Measurements from ENCODE around the gene PRAMEF17.
"Not testable (repeated sequence)": the region's sequence is repeated elsewhere in the genome, so short reads cannot be mapped to it uniquely, and the experiment has no call there.

Gene PRAMEF17

DNA sequence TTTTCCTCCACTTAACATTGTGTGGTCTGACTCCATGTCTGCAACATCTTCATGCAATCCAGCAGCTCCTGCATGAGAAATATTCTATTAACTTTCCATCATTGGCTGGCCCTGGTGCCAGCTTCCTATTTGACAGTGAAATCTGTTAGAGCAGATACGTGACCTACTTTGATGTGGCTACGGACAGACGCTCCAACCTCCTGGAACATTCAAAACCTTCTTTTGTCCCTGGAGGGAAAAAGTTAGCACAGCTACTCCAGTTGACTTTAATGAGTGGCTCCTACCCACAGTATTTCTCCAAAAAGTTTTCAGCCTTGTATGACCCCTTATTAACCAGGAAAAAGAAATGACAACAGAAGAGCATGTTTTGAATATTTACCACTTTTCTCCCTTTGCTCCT is 42.8 kb downstream of the PRAMEF17 start (continued):
- TF ChIP-seq, protein P1, sequence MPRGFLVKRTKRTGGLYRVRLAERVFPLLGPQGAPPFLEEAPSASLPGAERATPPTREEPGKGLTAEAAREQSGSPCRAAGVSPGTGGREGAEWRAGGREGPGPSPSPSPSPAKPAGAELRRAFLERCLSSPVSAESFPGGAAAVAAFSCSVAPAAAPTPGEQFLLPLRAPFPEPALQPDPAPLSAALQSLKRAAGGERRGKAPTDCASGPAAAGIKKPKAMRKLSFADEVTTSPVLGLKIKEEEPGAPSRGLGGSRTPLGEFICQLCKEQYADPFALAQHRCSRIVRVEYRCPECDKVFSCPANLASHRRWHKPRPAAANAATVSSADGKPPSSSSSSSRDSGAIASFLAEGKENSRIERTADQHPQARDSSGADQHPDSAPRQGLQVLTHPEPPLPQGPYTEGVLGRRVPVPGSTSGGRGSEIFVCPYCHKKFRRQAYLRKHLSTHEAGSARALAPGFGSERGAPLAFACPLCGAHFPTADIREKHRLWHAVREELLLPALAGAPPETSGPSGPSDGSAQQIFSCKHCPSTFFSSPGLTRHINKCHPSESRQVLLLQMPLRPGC (tag by site-specific recombination; IDR thresholded peaks at IDR 0.05) = no peak
- no peak for TF ChIP-seq ZNF624 (tag by site-specific recombination; IDR thresholded peaks at IDR 0.05)
- no peak for TF ChIP-seq MEIS1 (CRISPR knock-in tag; IDR thresholded peaks at IDR 0.05; ENCODE audit: borderline replicate concordance)

DNA sequence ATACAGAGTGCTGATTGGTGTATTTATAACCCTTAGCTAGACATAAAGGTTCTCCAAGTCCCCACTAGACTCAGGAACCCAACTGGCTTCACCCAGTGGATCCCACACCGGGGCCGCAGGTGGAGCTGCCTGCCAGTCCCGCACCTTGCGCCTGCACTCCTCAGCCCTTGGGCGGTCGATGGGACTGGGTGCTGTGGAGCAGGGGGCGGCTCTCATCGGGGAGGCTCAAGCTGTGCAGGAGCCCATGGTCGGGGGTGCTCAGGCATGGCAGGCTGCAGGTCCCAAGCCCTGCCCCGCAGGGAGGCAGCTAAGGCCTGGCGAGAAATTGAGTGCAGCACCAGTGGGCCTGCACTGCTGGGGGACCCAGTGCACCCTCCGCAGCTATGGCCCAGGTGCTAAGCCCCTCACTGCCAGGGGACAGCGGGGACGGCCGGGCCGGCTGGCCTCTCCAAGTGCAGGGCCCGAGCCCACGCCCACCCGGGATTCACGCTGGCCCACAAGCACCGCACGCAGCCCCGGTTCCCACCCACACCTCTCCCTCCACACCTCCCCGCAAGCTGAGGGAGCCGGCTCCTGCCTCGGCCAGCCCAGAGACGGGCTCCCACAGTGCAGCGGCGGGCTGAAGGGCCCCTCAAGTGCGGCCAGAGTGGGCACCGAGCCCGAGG is 44.4 kb downstream of the PRAMEF17 start:
- H3K4me1 ChIP-seq (ENCODE audit: control insufficient read depth, insufficient read depth, low read length); H3K36me3 ChIP-seq (ENCODE audit: control insufficient read depth in 2 of 2, insufficient read depth in 1 of 2, low read length in 2 of 2); H3K4me3 ChIP-seq (ENCODE audit: low read depth, low read length); H3K27ac ChIP-seq (ENCODE audit: extremely low read depth, low read depth, low read length); H3K9me3 ChIP-seq (ENCODE audit: control insufficient read depth, insufficient read depth, low read depth, low read length); POLR2A ChIA-PET: not testable (repeated sequence)
- CTCF ChIA-PET = interaction anchor here (0.9 kb wide), 1 partner anchor 33 kb away, joined by 3 read pairs; no protein-coding TSS in a partner anchor

DNA sequence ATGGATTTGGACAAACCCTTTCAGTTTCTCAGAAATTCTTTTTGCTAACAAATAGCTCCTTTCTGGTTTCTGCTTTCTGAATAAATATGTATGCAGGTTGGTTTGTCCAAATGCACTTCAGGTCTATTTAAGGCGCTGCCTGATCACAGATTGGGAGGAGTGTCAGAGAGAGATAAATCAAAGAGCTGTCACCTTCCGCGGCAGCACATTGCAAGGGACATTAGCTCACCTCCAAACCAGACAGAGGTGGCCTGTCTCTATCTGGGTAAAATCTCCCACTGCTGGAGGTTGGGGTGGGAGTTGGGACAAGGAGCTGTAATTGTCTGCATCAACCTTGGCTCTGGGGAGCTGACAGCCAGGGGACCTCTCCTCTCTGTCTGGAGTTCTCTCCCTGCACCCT is 46.0 kb downstream of the PRAMEF17 start:
- POLR2A ChIA-PET = interaction anchor here (0.7 kb wide), 1 partner anchor 9 kb away, joined by 3 read pairs; no protein-coding TSS in a partner anchor

DNA sequence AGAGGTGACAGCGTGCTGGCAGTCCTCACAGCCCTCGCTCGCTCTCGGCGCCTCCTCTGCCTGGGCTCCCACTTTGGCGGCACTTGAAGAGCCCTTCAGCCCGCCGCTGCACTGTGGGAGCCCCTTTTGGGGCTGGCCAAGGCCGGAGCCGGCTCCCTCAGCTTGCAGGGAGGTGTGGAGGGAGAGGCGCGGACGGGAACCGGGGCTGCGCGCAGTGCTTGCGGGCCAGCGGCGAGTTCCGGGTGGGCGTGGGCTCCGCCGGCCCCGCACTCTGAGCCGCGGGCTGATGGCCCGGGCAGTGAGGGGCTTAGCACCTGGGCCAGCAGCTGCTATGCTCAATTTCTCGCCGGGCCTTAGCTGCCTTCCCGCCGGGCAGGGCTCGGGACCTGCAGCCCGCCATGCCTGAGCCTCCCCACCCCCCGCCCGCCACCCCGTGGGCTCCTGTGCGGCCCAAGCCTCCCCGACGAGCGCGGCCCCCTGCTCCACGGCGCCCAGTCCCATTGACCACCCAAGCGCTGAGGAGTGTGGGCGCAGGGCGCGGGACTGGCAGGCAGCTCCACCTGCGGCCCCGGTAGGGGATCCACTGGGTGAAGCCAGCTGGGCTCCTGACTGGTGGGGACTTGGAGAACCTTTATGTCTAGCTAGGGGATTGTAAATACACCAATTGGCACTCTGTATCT is 49.8 kb downstream of the PRAMEF17 start:
- H3K27ac ChIP-seq (ENCODE audit: extremely low read depth, low read depth, low read length); H3K9me3 ChIP-seq (ENCODE audit: control insufficient read depth, insufficient read depth, low read depth, low read length); POLR2A ChIA-PET; H3K4me1 ChIP-seq (ENCODE audit: control insufficient read depth, insufficient read depth, low read length); H3K36me3 ChIP-seq (ENCODE audit: control insufficient read depth in 2 of 2, insufficient read depth in 1 of 2, low read length in 2 of 2); H3K4me3 ChIP-seq (ENCODE audit: low read depth, low read length): not testable (repeated sequence)
- CTCF ChIA-PET = interaction anchor here (0.9 to 1.1 kb wide), 2 partner anchors 16 to 17 kb away, joined by 3 to 5 read pairs; no protein-coding TSS in a partner anchor

More for the DNA sequence above, 46.0 kb downstream of the PRAMEF17 start:
- H3K4me3 ChIP-seq (ENCODE audit: low read depth, low read length) = no peak overlapping the region
- no peaks in the 10 kb centered on the region for H3K4me1 ChIP-seq (ENCODE audit: control insufficient read depth, insufficient read depth, low read length)
- no peaks in the 10 kb centered on the region for H3K36me3 ChIP-seq (ENCODE audit: control insufficient read depth in 2 of 2, insufficient read depth in 1 of 2, low read length in 2 of 2)
- TF ChIP-seq MEIS1 (CRISPR knock-in tag; IDR thresholded peaks at IDR 0.05; ENCODE audit: borderline replicate concordance) = peak; percentile 67; the same call in 1 of the 2 replicates
- no peak for TF ChIP-seq ZNF560 (tag by site-specific recombination; IDR thresholded peaks at IDR 0.05; ENCODE audit: borderline replicate concordance)
- H3K9me3 ChIP-seq (ENCODE audit: control insufficient read depth, insufficient read depth, low read depth, low read length) = no peaks in the 10 kb centered on the region
- CTCF ChIA-PET = interaction anchor here (0.6 to 1.1 kb wide), 4 partner anchors 325 to 776 kb away, joined by 3 to 4 read pairs (median 3); no protein-coding TSS in a partner anchor
- no peak overlapping the region for H3K27ac ChIP-seq (ENCODE audit: extremely low read depth, low read depth, low read length)

Measured in HEK293 (cell line).